Activated CD8-positive, alpha-beta T cell treated with anti-CD3 and anti-CD28 coated beads for 36 hours (primary cell): ENCODE measurements around the gene FAM20B. TPM values are rescaled to one million over a fixed set of nuclear protein-coding genes. Genes with fewer than 3 reads are reported as not detected.

Source experiments
- ATAC-seq: fragments of 200-7000 bp; cut with Tn5 transposase; one replicate; pipeline ENCODE4 v1.10.0; 2021; ENCODE audit warnings: mild to moderate bottlenecking, moderate library complexity
- CTCF ChIA-PET: fragments of 350-600 bp; sonication (Branson Sonifier 250); formaldehyde crosslinking; loops from one replicate; lab custom pipeline; 2021; ENCODE audit warnings: antibody characterized with exemption; lab: Charles Lee
- POLR2A ChIA-PET: fragments of 350-600 bp; sonication (Branson Sonifier 250); formaldehyde crosslinking; loops from one replicate; lab custom pipeline; 2021; ENCODE audit warnings: antibody characterized with exemption; lab: Charles Lee
- DNase-seq: peaks from one replicate; pipeline ENCODE4 v3.0.0-alpha.2; 2020
- H3K27ac Mint-ChIP-seq: one replicate; pipeline ENCODE4 v1.8.0; 2021; ENCODE audit warnings: mild to moderate bottlenecking, mixed read lengths
- H3K27me3 Mint-ChIP-seq: one replicate; pipeline ENCODE4 v1.8.0; 2021; ENCODE audit warnings: mixed read lengths
- H3K36me3 Mint-ChIP-seq: one replicate; pipeline ENCODE4 v1.8.0; 2021; ENCODE audit warnings: low read depth, mixed read lengths
- H3K4me1 Mint-ChIP-seq: one replicate; pipeline ENCODE4 v1.8.0; 2021; ENCODE audit warnings: low read depth, mixed read lengths
- H3K4me3 Mint-ChIP-seq: one replicate; pipeline ENCODE4 v1.8.0; 2021; ENCODE audit warnings: mild to moderate bottlenecking, moderate library complexity, mixed read lengths
- H3K9me3 Mint-ChIP-seq: one replicate; pipeline ENCODE4 v1.8.0; 2021; ENCODE audit warnings: mixed read lengths
- CTCF ChIP-seq: fragments of 200-600 bp; IDR thresholded peaks from one replicate; pipeline ENCODE4 v1.8.0; 2022; ENCODE audit warnings: antibody characterized with exemption, mild to moderate bottlenecking
- intact Hi-C: fragments of 100-400 bp; cut with micrococcal nuclease; formaldehyde crosslinking; loops from one replicate; pipeline ENCODE4 v1.10.0; 2022
- total RNA-seq, 2 experiments: library from RNA; stranded (reverse); gene quantifications; one replicate each; pipeline ENCODE4 v1.2.3, GENCODE V29; 2021

Gene FAM20B
- total RNA-seq, 2 experiments from 2014 or later, result 34.7 to 36.1 TPM

GRCh38 chr1:179090522-179090921 is 64.8 kb downstream of the FAM20B start:
- H3K9me3 Mint-ChIP-seq, result no peaks in the 10 kb centered on the region
- ChIA-PET POLR2A (interaction anchor here (0.8 kb wide), 1 partner anchor 9 kb away, joined by 3 read pairs; no protein-coding TSS in a partner anchor), CTCF (interaction anchor here (1.0 to 1.5 kb wide), 2 partner anchors 30 to 87 kb away, joined by 3 to 4 read pairs; no protein-coding TSS in a partner anchor)
- H3K27ac Mint-ChIP-seq, result no peak overlapping the region
- TF ChIP-seq CTCF, result no peak
- intact Hi-C loops, result no loop called here
- DNase-seq, result no peak
- H3K4me3 Mint-ChIP-seq, result no peak overlapping the region
- H3K4me1 Mint-ChIP-seq, result no peaks in the 10 kb centered on the region
- H3K27me3 Mint-ChIP-seq, result no peaks in the 10 kb centered on the region
- H3K36me3 Mint-ChIP-seq, result peaks cover 36% of the 10 kb centered on the region
- no peak for ATAC-seq

DNA sequence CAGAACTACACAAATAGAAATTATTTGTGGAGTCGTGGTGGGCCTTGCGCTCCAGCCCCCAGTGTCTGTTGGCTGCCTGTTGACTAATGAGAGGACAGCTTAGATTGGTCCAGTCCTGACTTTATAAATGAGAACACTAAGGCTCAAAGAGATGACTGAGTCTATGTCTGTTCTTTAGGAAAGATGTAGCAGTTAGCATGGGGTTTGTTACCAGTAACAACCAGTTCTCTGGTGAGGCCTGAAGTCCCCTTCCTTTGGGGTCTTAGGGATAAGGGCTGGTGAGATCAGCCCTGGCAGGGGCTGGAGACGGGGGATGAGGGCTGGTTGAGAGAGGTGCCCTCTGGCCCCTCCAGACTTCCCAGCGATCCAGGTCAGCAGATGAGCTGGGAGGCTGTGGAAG is 65.2 kb downstream of the FAM20B start:
- DNase-seq, result no peak
- Mint-ChIP-seq H3K27ac (peak overlapping the region; percentile 44), H3K4me3 (no peak overlapping the region), H3K27me3 (no peaks in the 10 kb centered on the region), H3K9me3 (no peaks in the 10 kb centered on the region), H3K4me1 (no peaks in the 10 kb centered on the region), H3K36me3 (peaks cover 37% of the 10 kb centered on the region)
- intact Hi-C loops, result no loop called here
- POLR2A ChIA-PET, result interaction anchor here (1.0 kb wide), 1 partner anchor 9 kb away, joined by 3 read pairs; no protein-coding TSS in a partner anchor
- no peak for ATAC-seq
- CTCF ChIA-PET, result interaction anchor here (0.8 to 1.5 kb wide), 3 partner anchors 14 to 88 kb away, joined by 3 to 4 read pairs (median 4); no protein-coding TSS in a partner anchor
- no peak for TF ChIP-seq CTCF

DNA sequence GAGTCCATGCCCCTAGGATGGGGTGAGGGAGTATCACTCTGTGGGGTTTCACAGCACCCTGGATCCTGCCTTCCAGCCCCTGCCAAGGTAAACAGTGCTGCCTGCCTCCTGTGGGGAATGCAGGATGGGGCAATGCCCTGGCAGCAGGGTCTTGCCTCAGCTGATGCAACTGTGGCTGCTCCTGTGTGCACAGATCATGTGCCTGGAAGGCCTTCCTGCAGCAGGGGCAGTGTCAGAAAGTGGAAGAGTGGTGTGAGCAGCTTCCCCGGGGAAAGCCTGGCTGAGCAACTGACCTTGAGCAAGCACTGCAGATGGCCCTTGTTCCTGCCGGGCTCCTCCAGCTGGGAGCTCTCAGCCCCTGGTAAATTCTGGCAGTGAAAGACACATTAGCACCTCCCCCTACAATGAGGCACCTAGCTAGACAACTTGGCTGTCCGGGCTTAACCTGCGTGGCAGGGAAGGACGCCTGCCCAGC is 66.0 kb downstream of the FAM20B start:
- peaks cover 32% of the 10 kb centered on the region for H3K36me3 Mint-ChIP-seq
- no peak for ATAC-seq
- intact Hi-C loops, result no loop called here
- DNase-seq, result no peak
- H3K4me3 Mint-ChIP-seq, result no peak overlapping the region
- H3K9me3 Mint-ChIP-seq, result no peaks in the 10 kb centered on the region
- no peaks in the 10 kb centered on the region for H3K4me1 Mint-ChIP-seq
- no peak for TF ChIP-seq CTCF
- no peaks in the 10 kb centered on the region for H3K27me3 Mint-ChIP-seq
- POLR2A ChIA-PET, result interaction anchor here (1.0 kb wide), 2 partner anchors 8 to 11 kb away, joined by 3 read pairs; no protein-coding TSS in a partner anchor
- no peak overlapping the region for H3K27ac Mint-ChIP-seq
- CTCF ChIA-PET, result interaction anchor here (0.8 to 1.5 kb wide), 2 partner anchors 14 to 29 kb away, joined by 4 read pairs; no protein-coding TSS in a partner anchor

DNA sequence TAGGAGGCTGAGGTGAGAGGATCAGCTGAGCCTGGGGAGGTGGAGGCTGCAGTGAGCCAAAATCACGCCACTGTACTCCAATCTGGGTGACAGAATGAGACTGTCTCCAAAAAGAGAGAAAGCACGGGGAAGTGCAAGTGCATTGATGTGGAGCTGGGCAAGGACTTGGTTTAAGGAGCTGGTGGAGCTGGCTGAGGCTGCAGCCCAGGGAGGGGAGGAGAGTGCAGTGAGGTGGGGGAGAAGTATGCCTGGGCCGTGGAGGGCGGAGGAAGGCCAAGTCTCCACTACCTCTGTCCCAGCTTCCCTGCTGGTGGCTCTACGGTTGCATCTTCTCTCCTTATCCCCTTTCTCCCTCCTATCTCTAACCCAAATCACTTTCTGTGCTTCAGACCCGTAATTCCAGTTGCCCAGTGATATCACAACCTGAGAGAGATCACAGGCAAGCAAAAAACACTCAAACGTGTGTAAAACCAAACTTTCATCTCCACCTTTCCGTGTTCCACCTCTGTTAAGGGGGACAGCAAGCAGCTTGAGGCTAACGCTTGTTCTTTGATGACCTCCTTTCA is 67.3 kb downstream of the FAM20B start:
- H3K36me3 Mint-ChIP-seq, result peaks cover 27% of the 10 kb centered on the region
- POLR2A ChIA-PET, result no interaction called here
- no peaks in the 10 kb centered on the region for H3K4me1 Mint-ChIP-seq
- no peak overlapping the region for H3K27ac Mint-ChIP-seq
- CTCF ChIA-PET, result no interaction called here
- ATAC-seq (no peak), DNase-seq (no peak)
- TF ChIP-seq CTCF, result no peak
- H3K27me3 Mint-ChIP-seq, result no peaks in the 10 kb centered on the region
- H3K4me3 Mint-ChIP-seq, result no peak overlapping the region
- intact Hi-C loops, result no loop called here
- no peaks in the 10 kb centered on the region for H3K9me3 Mint-ChIP-seq

DNA sequence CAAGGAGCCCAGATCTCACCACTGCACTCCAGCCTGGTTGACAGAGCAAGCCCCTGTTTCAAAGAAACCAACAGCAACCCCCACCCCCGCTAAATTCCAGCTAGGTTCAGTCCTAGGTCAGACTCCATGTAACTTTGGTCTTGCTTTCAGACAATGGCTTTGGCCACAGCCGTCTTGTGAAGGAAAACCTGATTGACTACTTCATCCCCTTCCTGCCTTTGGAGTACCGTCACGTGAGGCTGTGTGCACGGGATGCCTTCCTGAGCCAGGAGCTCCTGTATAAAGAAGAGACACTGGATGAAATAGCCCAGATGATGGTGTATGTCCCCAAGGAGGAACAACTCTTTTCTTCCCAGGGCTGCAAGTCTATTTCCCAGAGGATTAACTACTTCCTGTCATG is 69.1 kb downstream of the FAM20B start:
- DNase-seq (no peak), ATAC-seq (no peak)
- ChIA-PET CTCF (interaction anchor here (1.4 kb wide), 1 partner anchor 275 kb away, joined by 4 read pairs; no protein-coding TSS in a partner anchor), POLR2A (interaction anchor here (0.6 kb wide), 1 partner anchor 137 kb away, joined by 3 read pairs; no protein-coding TSS in a partner anchor)
- no peak overlapping the region for H3K27ac Mint-ChIP-seq
- no peak for TF ChIP-seq CTCF
- H3K4me3 Mint-ChIP-seq, result no peak overlapping the region
- intact Hi-C loops, result no loop called here
- peaks cover 23% of the 10 kb centered on the region for H3K36me3 Mint-ChIP-seq
- H3K27me3 Mint-ChIP-seq, result no peaks in the 10 kb centered on the region
- H3K4me1 Mint-ChIP-seq, result no peaks in the 10 kb centered on the region
- H3K9me3 Mint-ChIP-seq, result no peaks in the 10 kb centered on the region
